HepG2 (cell line): Measurements from ENCODE around the gene TNFRSF6B. TPM values are rescaled to one million over a fixed set of nuclear protein-coding genes. Genes with fewer than 3 reads are reported as not detected.

Experiments used
- EEA1 ChIP-seq: sonication (generic); formaldehyde crosslinking; IDR thresholded peaks from 2 replicates; pipeline ENCODE4 v1.5.1; 2020; ENCODE audit warnings: mild to moderate bottlenecking, missing genetic modification reagents, borderline replicate concordance
- EHMT2 ChIP-seq: fragments of 200-600 bp; sonication (generic); IDR thresholded peaks from 2 replicates; pipeline ENCODE4 v1.7.0; 2017; ENCODE audit warnings: antibody characterized with exemption, low read depth, low read length, borderline replicate concordance
- FOXP4 ChIP-seq: sonication (generic); formaldehyde crosslinking; IDR thresholded peaks from 2 replicates; pipeline ENCODE4 v1.4.0; 2020; ENCODE audit warnings: missing genetic modification reagents
- HOXA3 ChIP-seq: sonication (generic); formaldehyde crosslinking; IDR thresholded peaks from 2 replicates; pipeline ENCODE4 v1.5.0; 2020; ENCODE audit warnings: missing genetic modification reagents
- JDP2 ChIP-seq: sonication (generic); formaldehyde crosslinking; IDR thresholded peaks from 2 replicates; pipeline ENCODE4 v1.8.1; 2022; ENCODE audit warnings: missing genetic modification reagents, borderline replicate concordance
- KMT2A ChIP-seq: sonication (generic); formaldehyde crosslinking; IDR thresholded peaks from 2 replicates; pipeline ENCODE4 v1.4.0; 2020; ENCODE audit warnings: missing genetic modification reagents
- MXD4 ChIP-seq: IDR thresholded peaks from 2 replicates; pipeline ENCODE4 v1.6.1; 2016; ENCODE audit warnings: mild to moderate bottlenecking, missing biosample characterization, missing genetic modification reagents
- NONO ChIP-seq, 2 experiments: fragments of 450-650 bp in 1 of 2; sonication (generic) in 1 of 2; formaldehyde crosslinking in 1 of 2; IDR thresholded peaks in 1 of 2; conservative IDR thresholded peaks in 1 of 2; 2 replicates each; pipeline versions ENCODE4 v1.6.1 to v1.8.0; 2017 to 2022; ENCODE audit warnings: mild to moderate bottlenecking in 1 of 2, missing genetic modification reagents in 1 of 2, moderate library complexity in 1 of 2
- NR2C2 ChIP-seq: sonication (generic); formaldehyde crosslinking; IDR thresholded peaks from 2 replicates; pipeline ENCODE4 v1.4.0; 2020; ENCODE audit warnings: missing genetic modification reagents, mild to moderate bottlenecking, moderate library complexity, borderline replicate concordance
- PAF1 ChIP-seq: IDR thresholded peaks from 2 replicates; pipeline ENCODE4 v1.6.1; 2016; ENCODE audit warnings: missing genetic modification reagents, missing compliant biosample characterization
- PAWR ChIP-seq: sonication (generic); formaldehyde crosslinking; IDR thresholded peaks from 2 replicates; pipeline ENCODE4 v1.4.0; 2020; ENCODE audit warnings: missing genetic modification reagents, mild to moderate bottlenecking, borderline replicate concordance
- PPARG ChIP-seq: conservative IDR thresholded peaks from 2 replicates; pipeline ENCODE4 v1.6.1; 2016; ENCODE audit warnings: missing biosample characterization, missing genetic modification reagents
- PRPF4 ChIP-seq: fragments of 200-400 bp; formaldehyde crosslinking; IDR thresholded peaks from 2 replicates; pipeline ENCODE4 v1.6.1; 2016; ENCODE audit warnings: low read length, low read depth; ENCODE audit not compliant: poor library complexity, severe bottlenecking
- SNAPC2 ChIP-seq: sonication (generic); formaldehyde crosslinking; IDR thresholded peaks from 2 replicates; pipeline ENCODE4 v1.8.1; 2022; ENCODE audit warnings: mild to moderate bottlenecking, missing genetic modification reagents
- TAF1 ChIP-seq: sonication (generic); formaldehyde crosslinking; IDR thresholded peaks from 2 replicates; pipeline ENCODE4 v1.4.0; 2020; ENCODE audit warnings: missing genetic modification reagents
- ZBTB2 ChIP-seq: sonication (generic); formaldehyde crosslinking; IDR thresholded peaks from 2 replicates; pipeline ENCODE4 v1.8.0; 2022; ENCODE audit warnings: low read depth, missing genetic modification reagents
- ZBTB42 ChIP-seq: sonication (generic); formaldehyde crosslinking; IDR thresholded peaks from 2 replicates; pipeline ENCODE4 v1.5.0; 2020; ENCODE audit warnings: mild to moderate bottlenecking, missing genetic modification reagents
- ZBTB46 ChIP-seq: sonication (generic); formaldehyde crosslinking; IDR thresholded peaks from 2 replicates; pipeline ENCODE4 v1.4.0; 2020; ENCODE audit warnings: mild to moderate bottlenecking, missing genetic modification reagents, borderline replicate concordance
- ZNF207 ChIP-seq: fragments of 450-650 bp; IDR thresholded peaks from 2 replicates; pipeline ENCODE4 v1.6.1; 2016; ENCODE audit warnings: antibody characterized with exemption, borderline replicate concordance
- ZNF350 ChIP-seq: sonication (generic); formaldehyde crosslinking; IDR thresholded peaks from 2 replicates; pipeline ENCODE4 v1.4.0; 2020; ENCODE audit warnings: mild to moderate bottlenecking, low read depth, missing genetic modification reagents, borderline replicate concordance
- ZNF501 ChIP-seq: sonication (generic); formaldehyde crosslinking; IDR thresholded peaks from 2 replicates; pipeline ENCODE4 v1.5.1; 2020; ENCODE audit warnings: mild to moderate bottlenecking, moderate library complexity, missing genetic modification reagents
- ZNF546 ChIP-seq: sonication (generic); formaldehyde crosslinking; conservative IDR thresholded peaks from 2 replicates; pipeline ENCODE4 v1.8.1; 2023; ENCODE audit warnings: mild to moderate bottlenecking, missing genetic modification reagents
- ZNF598 ChIP-seq: sonication (generic); formaldehyde crosslinking; IDR thresholded peaks from 2 replicates; pipeline ENCODE4 v1.5.1; 2020; ENCODE audit warnings: mild to moderate bottlenecking, missing genetic modification reagents, borderline replicate concordance
- ZNF780A ChIP-seq: sonication (generic); formaldehyde crosslinking; IDR thresholded peaks from 2 replicates; pipeline ENCODE4 v1.8.0; 2022; ENCODE audit warnings: mild to moderate bottlenecking, missing genetic modification reagents, moderate library complexity
- polyA plus RNA-seq, 8 experiments: library from polyadenylated mRNA; depleted of rRNA in 3 of 8; stranded (reverse) in 7 of 8; unstranded in 1 of 8; fragments of >200 nt; fragmentation: Illumina TruSeq in 4 of 8; extraction: Trizol in 4 of 8; gene quantifications; 2 replicates each; pipeline versions ENCODE4 v1.2.1 to v1.2.3, GENCODE V29; 2011 to 2016; ENCODE audit warnings: low read depth in 4 of 8, missing spikeins in 1 of 8, mixed read lengths in 1 of 8; ENCODE audit not compliant: insufficient read depth in 1 of 8
- total RNA-seq, 5 experiments: library from RNA; depleted of rRNA; stranded (reverse); fragments of >200 nt; fragmentation: Illumina TruSeq; extraction: Trizol; gene quantifications; 2 replicates each; pipeline ENCODE4 v1.2.3, GENCODE V29; 2016; ENCODE audit warnings: low read depth in 1 of 5

Gene TNFRSF6B
- total and polyA plus RNA-seq, 2 of the 13 experiments (the other 11 are each of a cell fraction or from before 2014, with no cell fraction given) = 0.24 TPM; not detected in 1

GRCh38 chr20:63739130-63740069, 42.9 kb downstream of the TNFRSF6B start, which contains the start of gene SLC2A4RG (continued):
- TF ChIP-seq JDP2 (CRISPR knock-in tag) (peak; percentile 80; the same call in 1 of the 2 replicates), PPARG (peak; percentile 86), ZNF207 (no peak), ZNF780A (peak; percentile 68; the same call in 1 of the 2 replicates), NR2C2 (CRISPR knock-in tag) (peak; percentile 81), MXD4 (CRISPR knock-in tag) (peak; percentile 86), SNAPC2 (CRISPR knock-in tag) (no peak; the same call in 1 of the 2 replicates), ZBTB2 (CRISPR knock-in tag) (peak; percentile 95), FOXP4 (CRISPR knock-in tag) (peak; percentile 82; the same call in 1 of the 2 replicates), PAWR (CRISPR knock-in tag) (no peak), TAF1 (peak; percentile 83), ZBTB46 (CRISPR knock-in tag) (no peak), NONO (IDR thresholded peaks at IDR 0.05) (no peak), NONO (CRISPR knock-in tag; conservative IDR thresholded peaks at IDR 0.05) (peak; percentile 98), ZNF501 (CRISPR knock-in tag) (peak; percentile 92), ZNF546 (CRISPR knock-in tag) (0 out of 2 replicates have a peak, but pooled peaks have one; percentile 28), ZNF598 (no peak; the same call in 1 of the 2 replicates), PRPF4 (no peak), HOXA3 (CRISPR knock-in tag) (peak; percentile 90), EHMT2 (no peak), ZNF350 (CRISPR knock-in tag) (peak; percentile 95), ZBTB42 (CRISPR knock-in tag) (peak; percentile 52; the same call in 1 of the 2 replicates), KMT2A (peak; percentile 74; the same call in 1 of the 2 replicates), EEA1 (no peak; the same call in 1 of the 2 replicates), PAF1 (CRISPR knock-in tag) (no peak; the same call in 1 of the 2 replicates)
